DOHH2 (cell line): ENCODE results near the gene ATAD3C.

Experiments
- EZH2phosphoT487 ChIP-seq: fragments of 200-600 bp; sonication (generic); IDR thresholded peaks from 2 replicates; pipeline ENCODE4 v1.6.1; 2017; ENCODE audit warnings: borderline replicate concordance, mild to moderate bottlenecking, antibody characterized with exemption, low read length, moderate library complexity, mixed read lengths
- TF ChIP-seq, protein P1 (sequence below): fragments of 200-600 bp; sonication (generic); IDR thresholded peaks from one replicate; pipeline ENCODE4 v1.5.1; 2014; ENCODE audit warnings: antibody characterized with exemption, mild to moderate bottlenecking, low read depth, low read length; ENCODE audit not compliant: poor library complexity, severe bottlenecking

DNA sequence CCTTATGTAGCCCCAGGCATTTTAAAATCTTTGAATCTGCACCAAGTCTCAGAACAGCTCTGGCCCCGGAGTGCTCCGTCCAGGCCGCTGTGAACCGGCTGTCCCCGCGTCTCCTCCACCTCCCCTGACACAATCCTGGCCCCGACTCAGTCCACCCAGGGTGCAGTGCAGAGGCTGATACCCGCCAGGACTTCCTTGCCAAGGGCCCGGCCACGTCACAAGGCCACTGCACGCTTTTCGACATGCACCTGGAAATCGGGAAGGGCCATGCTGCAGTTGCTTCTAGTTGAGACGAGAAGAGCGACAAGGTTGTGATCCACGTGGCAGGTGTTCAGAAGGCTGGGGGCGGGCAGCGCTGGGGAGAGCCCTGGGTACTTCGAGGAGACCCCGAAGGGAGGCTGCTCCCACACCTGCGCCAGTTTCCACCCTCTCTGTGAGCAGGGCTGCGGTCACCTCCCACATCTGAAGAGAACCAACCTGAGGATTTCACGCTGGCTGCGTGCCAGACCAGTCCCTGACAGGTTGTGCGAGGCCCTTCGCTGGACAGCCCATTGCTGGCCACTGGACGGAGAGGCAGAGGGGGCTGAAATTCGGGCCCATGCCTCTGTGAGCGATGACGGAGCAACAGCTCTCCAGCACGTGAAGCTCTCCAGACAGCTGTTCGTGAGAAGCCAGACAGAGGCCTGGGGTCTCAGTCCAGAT, 7.3 kb upstream of the ATAD3C start:
- TF ChIP-seq, protein P1, sequence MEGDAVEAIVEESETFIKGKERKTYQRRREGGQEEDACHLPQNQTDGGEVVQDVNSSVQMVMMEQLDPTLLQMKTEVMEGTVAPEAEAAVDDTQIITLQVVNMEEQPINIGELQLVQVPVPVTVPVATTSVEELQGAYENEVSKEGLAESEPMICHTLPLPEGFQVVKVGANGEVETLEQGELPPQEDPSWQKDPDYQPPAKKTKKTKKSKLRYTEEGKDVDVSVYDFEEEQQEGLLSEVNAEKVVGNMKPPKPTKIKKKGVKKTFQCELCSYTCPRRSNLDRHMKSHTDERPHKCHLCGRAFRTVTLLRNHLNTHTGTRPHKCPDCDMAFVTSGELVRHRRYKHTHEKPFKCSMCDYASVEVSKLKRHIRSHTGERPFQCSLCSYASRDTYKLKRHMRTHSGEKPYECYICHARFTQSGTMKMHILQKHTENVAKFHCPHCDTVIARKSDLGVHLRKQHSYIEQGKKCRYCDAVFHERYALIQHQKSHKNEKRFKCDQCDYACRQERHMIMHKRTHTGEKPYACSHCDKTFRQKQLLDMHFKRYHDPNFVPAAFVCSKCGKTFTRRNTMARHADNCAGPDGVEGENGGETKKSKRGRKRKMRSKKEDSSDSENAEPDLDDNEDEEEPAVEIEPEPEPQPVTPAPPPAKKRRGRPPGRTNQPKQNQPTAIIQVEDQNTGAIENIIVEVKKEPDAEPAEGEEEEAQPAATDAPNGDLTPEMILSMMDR, result no peak
- TF ChIP-seq EZH2phosphoT487, result no peak
